OCI-LY3 (cell line): ENCODE results near the gene SLC32A1.

Experiments used
- CTCF ChIP-seq: fragments of 200-600, 300-600 bp; sonication (generic); IDR thresholded peaks from 2 replicates; pipeline ENCODE4 v1.5.1; 2014; ENCODE audit warnings: antibody characterized with exemption, low read length, low read depth
- EZH2phosphoT487 ChIP-seq: fragments of 200-600 bp; shearing (Covaris generic); IDR thresholded peaks from 2 replicates; pipeline ENCODE4 v1.6.1; 2018; ENCODE audit warnings: antibody characterized with exemption, mixed run types, low read depth

- TF ChIP-seq CTCF (no peak), EZH2phosphoT487 (no peak)
Measured at GRCh38 chr20:38774167-38774566, 49.9 kb downstream of the SLC32A1 start.
